HCT116 (cell line): ENCODE data around the gene CCDC201. TPM values are rescaled to one million over a fixed set of nuclear protein-coding genes. Genes with fewer than 3 reads are reported as not detected.

Experiments
- ATAC-seq: fragments of 200-7000 bp; cut with Tn5 transposase; 2 replicates; pipeline ENCODE4 v1.9.1; 2020; ENCODE audit warnings: mild to moderate bottlenecking, moderate library complexity
- BruUV-seq: library from RNA; stranded (reverse); fragments of 400-500 nt; replicated peaks from 2 replicates; lab custom pipeline; 2021; lab: Mats Ljungman, UMichigan
- CTCF ChIA-PET: fragments of 300-600 bp; sonication (Branson Sonifier 250); formaldehyde crosslinking; loops from one replicate; lab custom pipeline; 2021; ENCODE audit warnings: antibody characterized with exemption; lab: Charles Lee
- POLR2A ChIA-PET: fragments of 300-600, 350-600 bp; sonication (Branson Sonifier 250); formaldehyde crosslinking; loops from one replicate; lab custom pipeline; 2021; ENCODE audit warnings: antibody characterized with exemption; lab: Charles Lee
- RAD21 ChIA-PET, 2 experiments: fragments of 300-600 bp; sonication (Branson Sonifier 250); formaldehyde crosslinking; loops; one replicate each; lab custom pipeline; 2023; ENCODE audit warnings: low total read pairs in 2 of 2; ENCODE audit not compliant: uncharacterized antibody in 2 of 2, unreplicated experiment in 2 of 2, low non-redundant PET in 1 of 2; lab: Charles Lee
- DNase-seq: peaks from one replicate; pipeline ENCODE4 v3.0.0-alpha.2; 2010; ENCODE audit warnings: low read depth, low spot score
- H2AFZ ChIP-seq: fragments of 200-600 bp; shearing (Covaris generic), sonication (generic); 2 replicates; pipeline ENCODE4 v1.6.1; 2017; ENCODE audit warnings: low read depth, mixed run types, mixed read lengths, antibody characterized with exemption, low read length; ENCODE audit not compliant: poor library complexity, severe bottlenecking
- H3K27ac ChIP-seq: 2 replicates; pipeline ENCODE4 v1.5.1; 2012; ENCODE audit warnings: low read depth, low read length
- H3K27me3 ChIP-seq: fragments of 200-600 bp; sonication (generic); 2 replicates; pipeline ENCODE4 v1.6.1; 2016; ENCODE audit warnings: mixed run types, low read length, mixed read lengths; ENCODE audit not compliant: insufficient read depth
- H3K36me3 ChIP-seq, 2 experiments: fragments of 200-500 bp in 1 of 2; fragments of 200-600 bp in 1 of 2; sonication (Bioruptor generic) in 1 of 2; sonication (generic) in 1 of 2; 2 replicates each; pipeline versions ENCODE4 v1.5.1 to v1.6.1; 2014 to 2016; ENCODE audit warnings: low read length in 2 of 2, inconsistent platforms in 1 of 2, mixed read lengths in 1 of 2, mixed run types in 1 of 2; ENCODE audit not compliant: insufficient read depth in 2 of 2, control insufficient read depth in 1 of 2
- H3K4me1 ChIP-seq, 2 experiments: fragments of 200-600 bp in 1 of 2; sonication (generic) in 1 of 2; 2 replicates each; pipeline versions ENCODE4 v1.5.1 to v1.6.1; 2012 to 2017; ENCODE audit warnings: low read length in 2 of 2, inconsistent platforms in 1 of 2, mild to moderate bottlenecking in 1 of 2, mixed read lengths in 1 of 2, mixed run types in 1 of 2, moderate library complexity in 1 of 2; ENCODE audit not compliant: insufficient read depth in 2 of 2, control insufficient read depth in 1 of 2
- H3K4me2 ChIP-seq: fragments of 200-600 bp; sonication (generic); 2 replicates; pipeline ENCODE4 v1.6.1; 2017; ENCODE audit warnings: mixed run types, low read length, mixed read lengths
- H3K4me3 ChIP-seq, 2 experiments: fragments of 200-600 bp in 1 of 2; sonication (generic) in 1 of 2; replicated peaks in 1 of 2; 2 replicates each; pipeline ENCODE4 v1.5.1; 2011 to 2016; ENCODE audit warnings: low read length in 2 of 2, control low read depth in 1 of 2, low read depth in 1 of 2, mild to moderate bottlenecking in 1 of 2, mixed read lengths in 1 of 2, mixed run types in 1 of 2
- H3K79me2 ChIP-seq: fragments of 200-600 bp; sonication (generic); 2 replicates; pipeline ENCODE4 v1.6.1; 2017; ENCODE audit warnings: mild to moderate bottlenecking, mixed run types, low read length, moderate library complexity, mixed read lengths; ENCODE audit not compliant: insufficient read depth
- H3K9ac ChIP-seq: fragments of 200-600 bp; sonication (generic); 2 replicates; pipeline ENCODE4 v1.6.1; 2016; ENCODE audit warnings: low read length, mixed read lengths
- H3K9me2 ChIP-seq: fragments of 200-600 bp; sonication (generic), shearing (Covaris generic); 2 replicates; pipeline ENCODE4 v1.6.1; 2017; ENCODE audit warnings: mixed run types, mild to moderate bottlenecking, moderate library complexity; ENCODE audit not compliant: insufficient read depth
- H3K9me3 ChIP-seq, 2 experiments: fragments of 200-500 bp in 1 of 2; fragments of 200-600 bp in 1 of 2; sonication (Bioruptor generic) in 1 of 2; sonication (generic) in 1 of 2; 2 replicates each; pipeline ENCODE4 v1.6.1; 2014 to 2017; ENCODE audit warnings: low read length in 2 of 2, mixed read lengths in 2 of 2, inconsistent platforms in 1 of 2, low read depth in 1 of 2, mild to moderate bottlenecking in 1 of 2, mixed run types in 1 of 2, moderate library complexity in 1 of 2; ENCODE audit not compliant: control insufficient read depth in 1 of 2, insufficient read depth in 1 of 2
- H4K20me1 ChIP-seq: fragments of 200-600 bp; sonication (generic), shearing (Covaris generic); 2 replicates; pipeline ENCODE4 v1.6.1; 2017; ENCODE audit warnings: mixed run types, mild to moderate bottlenecking, moderate library complexity; ENCODE audit not compliant: insufficient read depth
- CBX3 ChIP-seq: IDR thresholded peaks from 2 replicates; pipeline ENCODE4 v1.6.1; 2012; ENCODE audit warnings: low read depth
- ELF1 ChIP-seq: IDR thresholded peaks from 2 replicates; pipeline ENCODE4 v1.6.1; 2012; ENCODE audit warnings: low read depth, borderline replicate concordance
- EZH2 ChIP-seq: fragments of 200-600 bp; sonication (generic); IDR thresholded peaks from 2 replicates; pipeline ENCODE4 v1.6.1; 2017; ENCODE audit warnings: antibody characterized with exemption, mixed run types
- EZH2phosphoT487 ChIP-seq: fragments of 200-600 bp; IDR thresholded peaks from 2 replicates; pipeline ENCODE4 v1.6.1; 2018; ENCODE audit warnings: antibody characterized with exemption, borderline replicate concordance
- FOSL1 ChIP-seq: IDR thresholded peaks from 2 replicates; pipeline ENCODE4 v1.6.1; 2012; ENCODE audit warnings: low read depth
- JUND ChIP-seq: IDR thresholded peaks from 2 replicates; pipeline ENCODE4 v1.6.1; 2012
- POLR2A ChIP-seq: IDR thresholded peaks from 2 replicates; pipeline ENCODE4 v1.7.0; 2011; ENCODE audit warnings: borderline replicate concordance; ENCODE audit not compliant: insufficient read depth, insufficient read length; ENCODE audit errors: extremely low read depth
- POLR2AphosphoS5 ChIP-seq: IDR thresholded peaks from 2 replicates; pipeline ENCODE4 v1.6.1; 2011; ENCODE audit warnings: mild to moderate bottlenecking, low read depth, low read length, moderate library complexity
- SP1 ChIP-seq: IDR thresholded peaks from 2 replicates; pipeline ENCODE4 v1.6.1; 2012; ENCODE audit warnings: low read depth
- SRF ChIP-seq: IDR thresholded peaks from 2 replicates; pipeline ENCODE4 v1.6.1; 2012; ENCODE audit warnings: low read depth
- TCF7L2 ChIP-seq: IDR thresholded peaks from 2 replicates; pipeline ENCODE4 v1.7.0; 2011; ENCODE audit warnings: borderline replicate concordance, inconsistent platforms; ENCODE audit not compliant: insufficient read depth, insufficient read length; ENCODE audit errors: extremely low read depth
- YY1 ChIP-seq: IDR thresholded peaks from 2 replicates; pipeline ENCODE4 v1.6.1; 2011; ENCODE audit warnings: low read length, low read depth, moderate library complexity, mild to moderate bottlenecking; ENCODE audit not compliant: insufficient replicate concordance; ENCODE audit errors: extremely low read depth
- ZNF274 ChIP-seq: fragments of 200-500 bp; sonication (Bioruptor generic); IDR thresholded peaks from 2 replicates; pipeline ENCODE4 v1.6.1; 2014; ENCODE audit warnings: mild to moderate bottlenecking, low read depth, low read length, inconsistent platforms
- intact Hi-C: fragments of 100-400 bp; cut with micrococcal nuclease; formaldehyde crosslinking; loops from 2 replicates; pipeline ENCODE4 v1.10.0; 2022
- total RNA-seq: library from RNA; stranded (reverse); gene quantifications from one replicate; pipeline ENCODE4 v1.2.1, GENCODE V29; 2021; ENCODE audit not compliant: unreplicated experiment
- TF ChIP-seq, protein P1 (sequence below): IDR thresholded peaks from 2 replicates; pipeline ENCODE4 v1.6.1; 2012; ENCODE audit warnings: low read depth
- TF ChIP-seq, protein P2 (sequence below): IDR thresholded peaks from 2 replicates; pipeline ENCODE4 v1.6.1; 2012

Gene CCDC201
- total RNA-seq, 1 experiment from 2014 or later = not detected

DNA sequence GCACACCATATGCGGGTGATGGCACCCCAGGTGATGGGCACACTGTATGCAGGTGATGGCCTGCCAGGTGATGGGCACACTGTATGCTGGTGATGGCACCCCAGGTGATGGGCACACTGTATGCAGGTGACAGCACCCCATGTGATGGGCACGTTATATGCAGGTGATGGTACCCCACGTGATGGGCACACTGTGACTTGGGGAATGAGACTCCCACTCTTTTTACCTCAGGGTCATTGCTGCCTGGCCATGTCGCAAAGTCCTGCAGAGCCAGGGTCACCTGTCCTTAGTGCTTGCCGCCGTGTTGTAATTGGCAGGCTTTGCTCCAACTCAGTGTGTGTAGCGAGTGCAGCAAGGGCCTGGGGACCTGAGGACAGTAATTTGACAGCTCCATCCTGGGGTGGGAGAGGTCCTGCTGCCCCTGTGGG is 7.6 kb upstream of the CCDC201 start:
- intact Hi-C loops = no loop called here
- POLR2A ChIA-PET = no interaction called here
- no peak for ATAC-seq
- no peaks in the 10 kb centered on the region for H3K79me2 ChIP-seq
- CTCF ChIA-PET = no interaction called here
- H4K20me1 ChIP-seq = no peaks in the 10 kb centered on the region
- BruUV-seq = no TSS peak
- no peak overlapping the region for H3K9ac ChIP-seq
- no peaks in the 10 kb centered on the region for H3K9me3 ChIP-seq
- no peaks in the 10 kb centered on the region for H3K9me2 ChIP-seq
- no peak overlapping the region for H3K4me3 ChIP-seq
- RAD21 ChIA-PET = no interaction called here
- no peak overlapping the region for H3K4me2 ChIP-seq
- H3K36me3 ChIP-seq = no peaks in the 10 kb centered on the region
- no peak overlapping the region for H2AFZ ChIP-seq
- DNase-seq = no peak
- TF ChIP-seq, protein P1, sequence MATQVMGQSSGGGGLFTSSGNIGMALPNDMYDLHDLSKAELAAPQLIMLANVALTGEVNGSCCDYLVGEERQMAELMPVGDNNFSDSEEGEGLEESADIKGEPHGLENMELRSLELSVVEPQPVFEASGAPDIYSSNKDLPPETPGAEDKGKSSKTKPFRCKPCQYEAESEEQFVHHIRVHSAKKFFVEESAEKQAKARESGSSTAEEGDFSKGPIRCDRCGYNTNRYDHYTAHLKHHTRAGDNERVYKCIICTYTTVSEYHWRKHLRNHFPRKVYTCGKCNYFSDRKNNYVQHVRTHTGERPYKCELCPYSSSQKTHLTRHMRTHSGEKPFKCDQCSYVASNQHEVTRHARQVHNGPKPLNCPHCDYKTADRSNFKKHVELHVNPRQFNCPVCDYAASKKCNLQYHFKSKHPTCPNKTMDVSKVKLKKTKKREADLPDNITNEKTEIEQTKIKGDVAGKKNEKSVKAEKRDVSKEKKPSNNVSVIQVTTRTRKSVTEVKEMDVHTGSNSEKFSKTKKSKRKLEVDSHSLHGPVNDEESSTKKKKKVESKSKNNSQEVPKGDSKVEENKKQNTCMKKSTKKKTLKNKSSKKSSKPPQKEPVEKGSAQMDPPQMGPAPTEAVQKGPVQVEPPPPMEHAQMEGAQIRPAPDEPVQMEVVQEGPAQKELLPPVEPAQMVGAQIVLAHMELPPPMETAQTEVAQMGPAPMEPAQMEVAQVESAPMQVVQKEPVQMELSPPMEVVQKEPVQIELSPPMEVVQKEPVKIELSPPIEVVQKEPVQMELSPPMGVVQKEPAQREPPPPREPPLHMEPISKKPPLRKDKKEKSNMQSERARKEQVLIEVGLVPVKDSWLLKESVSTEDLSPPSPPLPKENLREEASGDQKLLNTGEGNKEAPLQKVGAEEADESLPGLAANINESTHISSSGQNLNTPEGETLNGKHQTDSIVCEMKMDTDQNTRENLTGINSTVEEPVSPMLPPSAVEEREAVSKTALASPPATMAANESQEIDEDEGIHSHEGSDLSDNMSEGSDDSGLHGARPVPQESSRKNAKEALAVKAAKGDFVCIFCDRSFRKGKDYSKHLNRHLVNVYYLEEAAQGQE = no peak
- no peak for TF ChIP-seq SP1
- TF ChIP-seq, protein P2, sequence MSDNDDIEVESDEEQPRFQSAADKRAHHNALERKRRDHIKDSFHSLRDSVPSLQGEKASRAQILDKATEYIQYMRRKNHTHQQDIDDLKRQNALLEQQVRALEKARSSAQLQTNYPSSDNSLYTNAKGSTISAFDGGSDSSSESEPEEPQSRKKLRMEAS = no peak
- no peak for TF ChIP-seq EZH2
- no peak for TF ChIP-seq ELF1
- no peak for TF ChIP-seq JUND
- TF ChIP-seq FOSL1 = no peak
- no peak for TF ChIP-seq POLR2AphosphoS5
- TF ChIP-seq TCF7L2 = no peak
- no peak for TF ChIP-seq ZNF274
- TF ChIP-seq YY1 = no peak
- TF ChIP-seq CBX3 = no peak
- TF ChIP-seq SRF = no peak
- TF ChIP-seq EZH2phosphoT487 = no peak
- no peak for TF ChIP-seq POLR2A
- peaks cover 7 to 10% of the 10 kb centered on the region in 2 experiments for H3K4me1 ChIP-seq
- H3K27me3 ChIP-seq = no peaks in the 10 kb centered on the region
- no peak overlapping the region for H3K27ac ChIP-seq
